NCI-H510A (cell line): ENCODE results near the gene GOLGA8T.
"Not testable (repeated sequence)": the region's sequence is repeated elsewhere in the genome, so short reads cannot be mapped to it uniquely, and the experiment has no call there.

Experiments used
- DNase-seq: peaks from one replicate; lab custom pipeline; 2025; lab: John Stamatoyannopoulos, UW

GOLGA8T gene

DNA sequence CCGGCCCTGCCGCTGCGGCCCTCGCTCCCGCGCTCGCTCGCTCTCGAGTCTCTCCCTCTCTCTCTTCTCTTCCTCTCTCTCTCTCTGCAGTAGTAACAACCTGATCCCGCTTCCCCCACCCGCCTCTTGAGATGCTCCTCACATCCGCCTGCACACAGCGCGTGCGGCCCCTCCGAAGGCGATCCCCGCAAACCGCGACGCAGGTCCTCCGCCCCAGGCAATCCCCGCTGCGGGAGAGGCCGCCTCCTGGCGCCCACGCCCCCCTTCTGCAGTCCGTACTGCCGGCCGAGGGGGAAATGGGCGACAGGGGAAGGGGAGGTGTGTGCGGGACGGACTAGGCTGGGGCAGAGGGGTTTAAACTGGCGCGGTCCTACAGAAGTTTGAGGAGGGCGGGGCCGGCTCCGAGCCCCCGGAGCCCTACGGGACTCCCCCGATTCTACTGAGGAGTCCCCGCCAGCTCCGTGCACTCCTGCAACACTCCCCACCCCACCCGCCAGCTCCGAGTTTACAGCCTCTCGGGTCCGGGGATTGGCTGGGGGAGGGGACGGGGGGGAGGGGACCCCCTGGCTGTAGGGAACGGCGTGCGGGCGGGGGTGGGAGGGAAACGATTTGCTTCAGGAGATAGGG lies 57.4 kb downstream of the GOLGA8T start:
- not testable (repeated sequence) for DNase-seq

DNA sequence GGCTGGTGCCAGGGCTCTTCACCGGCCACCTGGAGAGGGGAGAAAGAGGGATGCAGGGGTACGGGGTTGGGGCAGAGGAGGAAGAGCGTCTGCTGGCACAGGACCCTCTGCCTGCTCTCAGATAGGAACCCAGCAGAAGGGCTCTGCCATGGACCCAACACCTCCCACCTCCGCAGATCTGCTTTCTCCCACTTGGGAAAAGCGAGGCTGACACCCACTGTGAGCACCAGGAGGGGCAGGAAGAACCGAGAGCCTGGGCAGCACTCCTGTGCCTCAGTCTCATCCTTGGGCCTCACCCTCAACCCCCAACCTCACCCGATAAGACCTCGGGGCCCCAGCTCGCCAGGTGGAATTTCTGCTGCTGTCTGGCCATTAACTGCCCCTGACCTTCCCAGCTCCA lies 58.0 kb downstream of the GOLGA8T start:
- DNase-seq, result not testable (repeated sequence)
